Astrocyte (in vitro differentiated cells and primary cell): ENCODE measurements around the gene PDE6D.

Experiments
- EZH2 ChIP-seq: IDR thresholded peaks from 2 replicates; pipeline ENCODE4 v1.6.1; 2012; ENCODE audit warnings: mild to moderate bottlenecking, low read length, inconsistent platforms; ENCODE audit not compliant: insufficient read depth
- TF ChIP-seq, protein P1 (sequence below): IDR thresholded peaks from 2 replicates; pipeline ENCODE4 v1.5.1; 2011; ENCODE audit warnings: low read depth, mild to moderate bottlenecking, inconsistent platforms, low read length, moderate library complexity; ENCODE audit not compliant: insufficient read depth

DNA sequence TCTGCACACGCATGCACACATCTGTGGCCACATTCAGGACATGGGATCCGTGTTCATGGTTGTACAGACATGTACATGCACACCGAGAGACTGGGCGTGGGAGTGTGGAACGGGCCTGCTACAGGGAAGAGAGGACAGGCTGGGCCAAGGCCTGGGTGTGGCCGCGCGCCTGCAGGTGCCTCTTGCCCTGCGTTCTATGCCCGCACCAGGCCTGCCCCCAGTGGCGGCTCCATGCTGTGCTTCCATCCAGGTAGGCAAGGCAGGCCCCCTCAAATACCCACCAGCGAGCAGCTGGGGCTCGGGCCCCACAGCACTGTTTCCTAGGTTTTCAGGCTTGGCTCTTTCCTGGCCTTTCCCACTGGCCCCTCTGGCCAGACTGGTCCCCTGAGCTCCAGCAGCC is 88.2 kb downstream of the PDE6D start:
- TF ChIP-seq, protein P1, sequence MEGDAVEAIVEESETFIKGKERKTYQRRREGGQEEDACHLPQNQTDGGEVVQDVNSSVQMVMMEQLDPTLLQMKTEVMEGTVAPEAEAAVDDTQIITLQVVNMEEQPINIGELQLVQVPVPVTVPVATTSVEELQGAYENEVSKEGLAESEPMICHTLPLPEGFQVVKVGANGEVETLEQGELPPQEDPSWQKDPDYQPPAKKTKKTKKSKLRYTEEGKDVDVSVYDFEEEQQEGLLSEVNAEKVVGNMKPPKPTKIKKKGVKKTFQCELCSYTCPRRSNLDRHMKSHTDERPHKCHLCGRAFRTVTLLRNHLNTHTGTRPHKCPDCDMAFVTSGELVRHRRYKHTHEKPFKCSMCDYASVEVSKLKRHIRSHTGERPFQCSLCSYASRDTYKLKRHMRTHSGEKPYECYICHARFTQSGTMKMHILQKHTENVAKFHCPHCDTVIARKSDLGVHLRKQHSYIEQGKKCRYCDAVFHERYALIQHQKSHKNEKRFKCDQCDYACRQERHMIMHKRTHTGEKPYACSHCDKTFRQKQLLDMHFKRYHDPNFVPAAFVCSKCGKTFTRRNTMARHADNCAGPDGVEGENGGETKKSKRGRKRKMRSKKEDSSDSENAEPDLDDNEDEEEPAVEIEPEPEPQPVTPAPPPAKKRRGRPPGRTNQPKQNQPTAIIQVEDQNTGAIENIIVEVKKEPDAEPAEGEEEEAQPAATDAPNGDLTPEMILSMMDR: no peak
- TF ChIP-seq EZH2: no peak
